GM21367 (cell line): ENCODE measurements around the gene UBASH3A.

Experiments used
- ATAC-seq: cut with Tn5 transposase; IDR thresholded peaks from one replicate; pipeline ENCODE4 v1.9.1; 2021; ENCODE audit not compliant: unreplicated experiment

Gene UBASH3A

GRCh38 chr21:42409366-42409765 lies 5.7 kb downstream of the UBASH3A start:
- ATAC-seq, result no peak

GRCh38 chr21:42411197-42411869 lies 7.6 kb downstream of the UBASH3A start:
- ATAC-seq, result no peak

- no peak for ATAC-seq
Observed at GRCh38 chr21:42411891-42412635, 8.4 kb downstream of the UBASH3A start.

DNA sequence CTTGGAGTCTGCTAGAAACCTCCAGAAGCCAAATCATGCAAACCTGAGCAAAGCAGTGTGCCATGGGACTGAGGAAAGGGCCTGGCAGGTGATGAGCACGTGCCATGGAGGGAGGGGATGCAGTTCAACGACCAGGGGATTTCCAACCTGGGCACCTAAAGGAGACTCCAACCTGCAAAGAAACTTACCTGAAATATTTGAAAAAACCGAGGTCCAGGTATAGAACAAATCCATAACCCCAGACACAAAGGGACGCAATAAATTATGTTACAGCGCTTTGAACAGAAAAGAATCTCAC lies 8.9 kb downstream of the UBASH3A start:
- no peak for ATAC-seq

DNA sequence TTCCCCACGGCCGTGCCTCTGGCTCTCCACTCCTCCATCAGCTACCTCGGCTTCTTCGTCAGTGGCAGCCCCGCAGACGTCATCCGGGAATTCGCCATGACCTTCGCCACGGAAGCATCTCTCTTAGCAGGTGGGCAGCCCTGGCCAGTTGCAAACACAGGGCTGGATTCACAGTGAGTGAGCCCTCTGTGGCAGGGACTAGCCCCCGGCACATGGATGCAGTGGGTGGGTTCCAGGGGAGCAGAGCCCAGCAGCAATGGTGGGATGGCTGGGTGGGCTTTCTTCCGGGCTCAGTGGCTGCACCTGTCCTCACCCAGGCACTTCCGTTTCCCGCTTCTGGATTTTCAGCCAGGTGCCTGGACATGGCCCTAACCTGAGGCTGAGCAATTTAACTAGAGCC lies 9.4 kb downstream of the UBASH3A start:
- ATAC-seq, result no peak

GRCh38 chr21:42413500-42413899 lies 9.8 kb downstream of the UBASH3A start:
- ATAC-seq, result no peak

DNA sequence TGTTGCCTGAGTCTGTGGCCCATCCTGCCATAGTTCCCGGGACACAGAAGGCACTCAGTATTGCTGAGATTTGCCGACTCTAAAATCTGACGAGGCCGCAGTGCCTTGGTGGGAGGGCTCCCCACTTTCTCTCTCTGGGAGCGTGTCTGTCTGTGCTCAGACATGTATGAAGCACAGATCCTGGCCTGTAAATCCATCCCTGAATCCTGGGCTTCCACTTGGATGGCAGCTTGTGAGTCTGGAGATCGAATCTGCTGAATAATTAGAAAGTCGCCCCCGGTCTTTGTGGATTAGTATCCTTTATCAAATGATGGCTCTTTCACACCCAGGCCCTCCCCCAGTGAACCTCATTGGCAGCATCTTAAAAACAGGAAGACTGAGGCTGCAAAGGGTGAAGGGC lies 10.4 kb downstream of the UBASH3A start:
- no peak for ATAC-seq

GRCh38 chr21:42414553-42414927 lies 10.8 kb downstream of the UBASH3A start:
- ATAC-seq, result no peak

DNA sequence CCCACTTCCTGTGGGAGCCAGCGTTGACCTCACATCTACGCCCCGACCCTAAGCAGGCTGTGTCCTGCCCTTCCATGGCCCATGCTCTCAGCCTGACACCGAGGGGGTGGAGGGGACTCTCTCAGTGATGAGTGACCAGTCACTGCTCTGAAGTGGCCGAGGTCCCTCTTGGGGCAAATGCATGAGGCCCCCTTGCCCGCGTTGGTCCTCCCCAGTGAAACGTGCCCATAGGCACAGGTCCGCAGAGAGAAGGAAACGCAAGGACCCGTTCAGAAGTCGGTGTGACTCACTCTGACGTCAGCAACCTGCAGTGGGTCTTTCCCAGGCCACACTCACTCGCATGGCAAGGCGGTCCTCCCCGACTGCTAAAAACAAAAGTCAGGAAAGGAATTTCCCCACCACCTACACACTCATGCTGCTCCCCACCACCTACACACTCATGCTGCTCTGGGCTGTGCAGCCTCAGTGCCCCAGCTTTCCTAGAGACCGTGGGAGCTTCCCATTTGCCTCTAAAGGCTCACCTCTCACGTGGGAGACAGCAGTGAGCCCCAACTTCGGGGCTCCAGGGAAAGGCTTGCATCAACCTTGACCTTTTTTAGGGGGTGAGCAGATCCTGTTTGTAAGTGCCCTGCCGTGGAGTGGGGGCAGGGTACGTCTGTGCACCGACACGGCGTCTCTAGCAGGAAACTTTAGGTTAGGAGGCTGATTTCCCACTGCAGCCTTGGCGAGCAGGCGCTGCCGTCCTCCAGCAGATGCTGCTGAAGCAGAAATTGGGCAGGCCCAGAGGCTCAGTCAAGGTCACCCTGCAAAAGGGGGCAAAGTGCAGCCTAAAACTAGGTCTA lies 11.4 kb downstream of the UBASH3A start:
- ATAC-seq, result peak; percentile 75

DNA sequence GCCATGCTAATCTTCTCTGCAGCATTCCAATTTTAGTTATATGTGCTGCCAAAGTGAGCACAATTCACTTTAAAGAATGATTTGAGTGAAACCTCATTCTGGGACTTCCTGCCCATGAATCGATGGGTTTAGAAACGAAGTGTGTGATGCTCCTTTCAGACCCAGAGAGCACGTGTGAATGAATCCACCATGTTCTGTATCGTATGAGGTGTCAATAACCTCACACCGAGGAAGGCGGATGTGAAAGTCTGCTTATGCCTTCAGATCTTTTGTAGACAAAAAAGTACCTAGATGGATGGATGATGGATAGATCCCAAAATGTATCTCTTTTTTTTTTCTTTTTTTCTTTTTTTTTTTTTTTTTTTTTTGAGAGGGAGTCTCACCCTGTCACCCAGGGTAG lies 13.8 kb downstream of the UBASH3A start:
- no peak for ATAC-seq

DNA sequence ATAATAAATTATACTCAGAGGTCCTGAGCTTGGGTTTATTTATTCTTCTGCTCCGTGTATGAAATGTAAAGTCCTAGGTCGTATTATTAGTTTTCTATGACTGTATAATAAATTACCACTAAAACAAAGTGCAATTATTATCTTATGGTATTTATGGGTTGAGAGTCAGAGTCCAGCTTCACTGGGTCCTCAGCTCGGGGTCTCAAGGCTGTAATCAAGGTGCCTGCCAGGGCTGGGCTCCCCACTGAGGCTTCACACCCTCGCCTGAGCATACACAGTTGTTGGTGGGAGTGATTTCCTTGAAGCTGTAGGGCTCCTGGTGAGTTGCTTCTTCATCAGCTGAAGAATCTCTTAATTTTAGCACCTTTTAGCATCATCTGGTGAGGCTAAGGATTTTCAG lies 15.2 kb downstream of the UBASH3A start:
- ATAC-seq, result no peak

DNA sequence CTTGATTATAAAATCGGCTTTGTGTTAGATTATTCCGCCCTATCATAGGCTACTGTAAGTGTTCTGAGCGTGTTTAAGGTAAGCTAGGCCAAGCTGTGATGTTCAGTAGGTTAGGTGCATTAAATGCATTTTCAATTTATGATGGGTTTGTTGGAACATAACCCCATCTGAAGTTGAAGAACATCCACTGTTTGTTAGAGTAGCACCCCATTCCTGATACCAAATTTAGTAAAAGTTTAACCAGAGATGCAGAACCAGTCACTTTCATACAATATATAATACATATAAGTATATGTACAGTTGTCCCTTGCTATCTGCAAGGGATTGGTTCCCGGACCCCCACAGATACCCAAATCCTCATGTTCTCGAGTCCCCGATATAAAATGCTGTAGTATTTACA lies 16.1 kb downstream of the UBASH3A start:
- ATAC-seq, result no peak

- no peak for ATAC-seq
Observed at GRCh38 chr21:42421018-42421793, 17.5 kb downstream of the UBASH3A start.

GRCh38 chr21:42423197-42423675 lies 19.5 kb downstream of the UBASH3A start:
- peak; percentile 53 for ATAC-seq

DNA sequence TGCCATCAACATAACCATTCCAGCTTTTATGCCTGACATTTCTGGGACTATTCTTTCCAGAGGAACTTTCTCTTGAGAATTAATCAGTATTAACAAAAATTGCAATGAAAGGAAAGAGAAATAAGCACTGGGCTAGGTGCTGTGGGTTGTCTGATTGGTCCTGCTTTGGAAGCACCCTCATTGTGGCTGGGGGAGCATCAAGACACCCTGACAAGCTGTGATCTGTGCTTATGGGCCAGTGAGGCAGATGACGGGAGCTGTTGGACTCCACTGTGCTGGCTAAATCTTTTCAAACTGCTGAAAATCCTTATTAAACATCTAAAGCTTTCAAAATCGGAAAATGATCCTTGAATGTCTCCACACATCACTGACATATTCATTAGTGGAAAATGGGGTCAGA lies 20.0 kb downstream of the UBASH3A start:
- ATAC-seq, result no peak

DNA sequence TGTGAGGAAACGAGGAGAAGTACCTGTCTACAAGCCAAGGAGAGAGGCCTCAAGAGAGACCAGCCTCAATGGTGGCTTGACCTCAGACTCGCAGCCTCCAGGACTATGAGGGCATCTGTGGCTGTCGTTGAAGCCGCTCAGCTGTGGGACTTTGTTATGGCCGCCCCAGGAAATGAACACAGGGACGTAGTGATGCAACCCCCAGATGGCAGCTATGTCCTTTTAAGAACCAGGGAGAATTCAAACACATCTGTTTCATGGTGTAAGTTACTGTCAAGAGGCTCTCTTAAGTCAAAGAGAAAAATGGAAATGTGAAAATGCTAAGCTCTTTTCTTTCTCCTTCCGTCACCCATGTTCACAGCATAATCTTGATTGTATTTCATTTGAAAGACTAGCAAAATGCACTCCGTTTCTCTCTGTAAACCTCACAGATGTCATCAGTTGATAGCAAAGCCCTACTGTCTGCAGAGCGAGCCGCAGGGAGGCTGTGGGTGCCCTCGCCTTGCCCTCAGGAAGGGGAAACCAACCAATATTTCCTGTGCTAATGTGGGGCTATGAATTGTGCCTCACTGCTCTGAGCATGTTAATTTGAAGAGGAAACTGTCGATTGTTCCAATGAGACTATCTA lies 21.3 kb downstream of the UBASH3A start:
- no peak for ATAC-seq

- no peak for ATAC-seq
Observed at GRCh38 chr21:42425591-42425990, 21.9 kb downstream of the UBASH3A start.

DNA sequence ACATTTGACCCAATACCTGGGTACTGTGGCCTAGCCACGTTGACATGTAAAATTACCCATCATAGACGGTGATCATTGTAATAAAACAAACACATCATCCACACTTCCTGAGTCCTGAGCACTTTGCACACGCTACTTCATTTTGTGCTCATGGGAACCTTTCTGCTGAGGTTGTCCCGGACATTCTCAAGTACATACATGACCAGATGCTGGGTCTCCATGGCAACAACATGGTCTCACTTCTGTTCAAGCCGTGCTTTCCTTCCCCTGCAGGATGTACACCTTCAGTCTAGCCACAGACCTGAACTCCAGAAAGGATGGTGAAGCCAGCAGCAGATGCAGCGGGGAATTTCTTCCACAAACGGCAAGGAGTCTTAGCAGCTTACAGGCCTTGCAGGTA lies 22.7 kb downstream of the UBASH3A start:
- ATAC-seq, result no peak

DNA sequence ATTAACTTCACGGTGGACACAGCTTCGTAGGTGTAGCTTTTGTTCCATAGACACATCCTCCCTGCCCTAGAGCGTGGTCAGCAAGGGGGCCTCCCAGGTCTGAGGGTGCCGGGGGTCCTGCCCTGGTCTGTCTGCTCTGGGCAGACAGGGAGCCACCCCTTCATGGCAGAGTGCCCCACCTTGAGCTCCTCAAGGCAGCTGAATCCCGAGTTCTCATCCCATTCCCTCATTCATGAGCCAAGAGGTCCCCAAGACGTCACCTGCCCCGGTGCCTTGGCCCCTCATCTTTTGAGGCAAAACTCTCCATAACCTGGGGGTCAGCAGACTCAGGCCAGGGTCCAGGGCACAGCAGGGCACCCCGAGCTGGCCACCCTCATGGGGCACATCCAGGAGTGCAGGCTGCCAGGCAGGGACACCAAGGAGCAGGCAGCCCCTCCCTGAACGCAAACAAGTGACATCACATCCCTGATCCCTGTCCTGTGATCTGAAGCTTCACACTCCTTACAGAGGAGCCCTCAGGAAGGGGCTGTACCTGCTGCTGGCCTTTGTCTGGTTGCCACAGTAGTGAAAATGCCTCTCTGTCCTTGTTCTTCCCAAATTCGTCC lies 23.3 kb downstream of the UBASH3A start:
- no peak for ATAC-seq

DNA sequence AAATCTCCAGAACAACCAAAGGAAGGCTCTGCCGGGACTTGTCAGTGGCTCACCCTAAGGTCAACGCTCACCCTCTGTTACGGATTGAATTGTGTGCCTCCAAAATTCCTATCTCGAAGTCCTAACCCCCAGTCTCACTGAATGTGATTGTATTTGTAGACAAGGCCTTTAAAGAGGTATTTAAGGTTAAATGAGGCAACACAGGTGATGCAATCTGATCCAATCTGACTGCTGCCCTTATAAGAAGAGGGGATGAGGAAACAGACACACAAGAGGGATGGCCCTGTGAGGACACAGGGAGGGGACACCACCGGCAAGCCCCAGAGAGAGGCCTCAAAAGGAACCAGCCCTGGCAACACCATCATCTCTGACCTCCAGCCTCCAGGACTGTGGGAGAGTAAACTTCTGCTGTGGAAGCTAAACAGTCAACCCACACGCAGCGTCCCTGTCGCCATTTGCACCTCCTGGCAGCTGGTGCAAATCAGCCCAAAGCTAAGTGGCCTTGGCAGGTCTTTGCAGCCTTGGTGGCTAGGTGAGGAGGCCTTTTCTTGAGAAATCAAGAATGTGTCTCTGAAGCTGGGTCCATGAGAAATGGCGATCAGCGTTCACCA lies 24.2 kb downstream of the UBASH3A start:
- ATAC-seq, result no peak
